Uterus (tissue), 4 donors: Measurements from ENCODE around the gene CLMP. TPM values are rescaled to one million over a fixed set of nuclear protein-coding genes. Genes with fewer than 3 reads are reported as not detected.

Source experiments
- DNase-seq, 2 donors: peaks; one replicate each; pipeline ENCODE4 v3.0.0-alpha.2; 2019 to 2020
- H3K27ac ChIP-seq, 2 donors: fragments of 200-600 bp; sonication (generic); 1 replicate in 1 of 2; 2 replicates in 1 of 2; pipeline ENCODE4 v1.5.1; 2016 to 2018
- H3K27me3 ChIP-seq, 2 donors: fragments of 200-600 bp; sonication (generic); one replicate each; pipeline ENCODE4 v1.5.1; 2018 to 2019; ENCODE audit warnings: control low read depth in 1 of 2
- H3K36me3 ChIP-seq, 2 donors: fragments of 200-600 bp; sonication (generic); one replicate each; pipeline ENCODE4 v1.5.1; 2019; ENCODE audit warnings: control low read depth in 1 of 2
- H3K4me1 ChIP-seq, 2 donors: fragments of 200-600 bp; sonication (generic); one replicate each; pipeline ENCODE4 v1.5.1; 2018 to 2019; ENCODE audit warnings: control low read depth in 1 of 2
- H3K4me3 ChIP-seq, 2 donors: fragments of 200-600 bp; sonication (generic); 1 replicate in 1 of 2; 2 replicates in 1 of 2; pipeline ENCODE4 v1.5.1; 2018 to 2019; ENCODE audit warnings: mild to moderate bottlenecking in 1 of 2
- H3K9me3 ChIP-seq, 2 donors: fragments of 200-600 bp; sonication (generic); one replicate each; pipeline ENCODE4 v1.5.1; 2019; ENCODE audit warnings: control low read depth in 1 of 2
- CTCF ChIP-seq, 4 experiments: fragments of 200-600 bp in 2 of 4; fragments of 450-650 bp in 2 of 4; sonication (generic) in 2 of 4; IDR thresholded peaks; one replicate each; pipeline ENCODE4 v1.5.1; 2016 to 2019; ENCODE audit warnings: antibody characterized with exemption in 4 of 4, mild to moderate bottlenecking in 2 of 4, moderate library complexity in 1 of 4
- POLR2A ChIP-seq, 2 donors: fragments of 450-650 bp; IDR thresholded peaks; one replicate each; pipeline ENCODE4 v1.6.1; 2016; ENCODE audit warnings: antibody characterized with exemption in 2 of 2, mild to moderate bottlenecking in 1 of 2, moderate library complexity in 1 of 2
- intact Hi-C: fragments of 100-400 bp; cut with DNase I; formaldehyde crosslinking; loops from one replicate; pipeline ENCODE4 v1.15.1; 2023; ENCODE audit warnings: low total_unique reads
- total RNA-seq, 4 donors: library from RNA; depleted of rRNA in 3 of 4; stranded (reverse); fragments of >200 nt in 3 of 4; gene quantifications; one replicate each; pipeline versions ENCODE4 v1.1.0 to v1.2.4, GENCODE V29; 2014 to 2023
- donor health status: DM: yes; HTN: yes; CAD: no.

Gene CLMP
- total RNA-seq, 4 donors from 2014 or later = 51.6 to 143 (median 95.7) TPM

DNA sequence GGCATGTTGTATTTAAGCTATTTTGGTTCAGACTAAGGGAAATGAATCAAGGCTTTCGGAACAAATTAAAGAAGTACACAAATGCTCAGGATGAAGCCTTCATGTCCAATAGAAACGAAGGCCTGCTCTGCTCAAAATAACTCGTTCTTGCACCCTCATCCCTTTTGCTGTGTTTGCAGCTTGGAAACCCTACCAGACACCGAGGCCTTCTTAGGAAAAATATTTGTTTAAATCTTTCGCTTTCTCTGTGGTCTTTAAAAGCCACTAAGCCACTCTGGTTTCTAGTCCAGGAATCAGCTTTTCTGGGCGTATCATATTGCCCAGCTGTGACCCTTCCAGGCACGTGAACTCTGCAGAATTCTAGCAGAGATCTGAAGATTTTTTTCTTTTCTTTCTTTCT is 72.2 kb downstream of the CLMP start:
- no peak for DNase-seq
- H3K9me3 ChIP-seq = no peaks in the 10 kb centered on the region
- no peak overlapping the region for H3K4me3 ChIP-seq
- H3K27me3 ChIP-seq = no peaks in the 10 kb centered on the region
- intact Hi-C loops = no loop called here
- TF ChIP-seq POLR2A (IDR thresholded peaks at IDR 0.05) (no peak), CTCF (IDR thresholded peaks at IDR 0.05) (no peak)
- no peaks in the 10 kb centered on the region for H3K4me1 ChIP-seq
- no peaks in the 10 kb centered on the region for H3K36me3 ChIP-seq
- H3K27ac ChIP-seq = peak overlapping the region; percentile 20 to 66

- Histone ChIP-seq H3K27ac (peak overlapping the region; percentile 20 to 66), H3K4me3 (no peak overlapping the region), H3K36me3 (no peaks in the 10 kb centered on the region), H3K9me3 (no peaks in the 10 kb centered on the region), H3K27me3 (no peaks in the 10 kb centered on the region), H3K4me1 (no peaks in the 10 kb centered on the region)
- intact Hi-C loops = no loop called here
- DNase-seq = peak; percentile 63 to 69
- TF ChIP-seq CTCF (IDR thresholded peaks at IDR 0.05) (no peak), POLR2A (IDR thresholded peaks at IDR 0.05) (no peak)
These were observed 72.7 kb downstream of the CLMP start for GRCh38 chr11:123122341-123122740.

- intact Hi-C loops = no loop called here
- Histone ChIP-seq H3K27me3 (no peaks in the 10 kb centered on the region), H3K4me1 (no peaks in the 10 kb centered on the region), H3K4me3 (no peak overlapping the region), H3K36me3 (no peaks in the 10 kb centered on the region), H3K27ac (no peak overlapping the region), H3K9me3 (no peaks in the 10 kb centered on the region)
- no peak for DNase-seq
- TF ChIP-seq POLR2A (IDR thresholded peaks at IDR 0.05) (no peak), CTCF (IDR thresholded peaks at IDR 0.05) (no peak)
These were observed 78.6 kb downstream of the CLMP start for GRCh38 chr11:123116486-123116885.

DNA sequence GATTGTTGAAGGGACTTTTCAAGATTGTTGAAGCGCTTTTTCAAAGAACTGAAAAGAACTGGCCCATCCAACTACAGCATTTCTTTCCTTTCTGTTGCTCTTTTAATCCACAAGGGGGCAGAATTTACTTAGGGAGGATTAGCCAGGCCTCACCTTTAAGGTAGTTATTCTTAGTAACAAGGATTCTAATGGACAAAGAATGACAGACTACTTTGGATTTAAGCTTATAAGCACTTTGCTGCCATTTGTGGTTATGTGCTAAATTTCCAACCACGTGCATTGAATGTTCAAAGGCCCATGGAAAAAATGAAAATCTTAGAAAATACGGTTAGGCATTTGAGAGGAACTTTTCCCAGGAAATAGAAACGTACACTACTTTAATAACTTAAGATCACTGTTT is 83.6 kb downstream of the CLMP start:
- Histone ChIP-seq H3K4me3 (no peak overlapping the region), H3K9me3 (no peaks in the 10 kb centered on the region), H3K27ac (peak overlapping the region; percentile 9 to 22), H3K27me3 (no peaks in the 10 kb centered on the region), H3K4me1 (no peaks in the 10 kb centered on the region), H3K36me3 (no peaks in the 10 kb centered on the region)
- intact Hi-C loops = loop anchor here (5.0 kb wide), 1 partner anchor 136 kb away; no protein-coding TSS in a partner anchor
- TF ChIP-seq POLR2A (IDR thresholded peaks at IDR 0.05) (no peak), CTCF (IDR thresholded peaks at IDR 0.05) (peak; percentile 66 to 78 (median 72))
- DNase-seq = no peak

DNA sequence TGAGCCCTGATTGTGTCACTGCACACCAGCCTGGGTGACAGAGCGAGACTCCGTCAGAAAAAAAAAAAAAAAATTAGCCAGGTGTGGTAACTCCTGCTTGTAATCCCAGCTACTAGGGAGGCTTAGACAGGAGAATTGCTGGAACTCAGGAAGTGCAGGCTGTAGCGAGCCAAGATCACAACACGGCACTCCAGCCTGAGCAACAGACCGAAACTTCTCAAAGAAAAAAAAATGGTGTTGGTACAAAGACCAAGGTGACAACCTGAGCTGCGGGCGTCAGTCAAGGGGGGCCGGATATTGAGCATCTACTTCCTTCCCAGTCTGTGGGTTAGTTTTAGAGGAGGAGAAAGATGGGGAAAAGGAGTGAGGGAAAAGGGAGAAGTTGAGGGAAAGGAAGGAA is 84.7 kb downstream of the CLMP start:
- Histone ChIP-seq H3K4me3 (no peak overlapping the region), H3K36me3 (no peaks in the 10 kb centered on the region), H3K27me3 (no peaks in the 10 kb centered on the region), H3K4me1 (no peaks in the 10 kb centered on the region), H3K9me3 (no peaks in the 10 kb centered on the region), H3K27ac (no peak overlapping the region)
- DNase-seq = no peak
- TF ChIP-seq POLR2A (IDR thresholded peaks at IDR 0.05) (no peak), CTCF (IDR thresholded peaks at IDR 0.05) (no peak)
- intact Hi-C loops = loop anchor here (5.0 kb wide), 1 partner anchor 137 kb away; no protein-coding TSS in a partner anchor
